GM20431 (cell line): Measurements from ENCODE around the gene RASAL2.

Experiments used
- in situ Hi-C: fragments of 300-500 bp; cut with MseI, MboI; formaldehyde crosslinking; loops from one replicate; pipeline ENCODE4 v1.15.0; 2020; ENCODE audit warnings: low sequenced_read_pairs; ENCODE audit not compliant: unreplicated experiment

The RASAL2 gene

GRCh38 chr1:178497903-178498478, 404.1 kb downstream of the RASAL2 start:
- in situ Hi-C loops: no loop called here

- in situ Hi-C loops: no loop called here
Measured at GRCh38 chr1:178498896-178499675, 405.2 kb downstream of the RASAL2 start.

GRCh38 chr1:178500091-178500770, 406.3 kb downstream of the RASAL2 start:
- in situ Hi-C loops: loop anchor here (25.0 kb wide), 1 partner anchor 188 kb away; no protein-coding TSS in a partner anchor

GRCh38 chr1:178500936-178501554, 407.1 kb downstream of the RASAL2 start:
- in situ Hi-C loops: loop anchor here (25.0 kb wide), 1 partner anchor 189 kb away; no protein-coding TSS in a partner anchor

- in situ Hi-C loops: loop anchor here (25.0 kb wide), 1 partner anchor 190 kb away; no protein-coding TSS in a partner anchor
Measured at GRCh38 chr1:178501705-178502329, 407.9 kb downstream of the RASAL2 start.

- in situ Hi-C loops: loop anchor here (25.0 kb wide), 1 partner anchor 190 kb away; no protein-coding TSS in a partner anchor
Measured at GRCh38 chr1:178502330-178502714, 408.4 kb downstream of the RASAL2 start.

GRCh38 chr1:178502856-178503255, 409.0 kb downstream of the RASAL2 start:
- in situ Hi-C loops: loop anchor here (25.0 kb wide), 1 partner anchor 191 kb away; no protein-coding TSS in a partner anchor

- in situ Hi-C loops: loop anchor here (25.0 kb wide), 1 partner anchor 191 kb away; no protein-coding TSS in a partner anchor
Measured at GRCh38 chr1:178503316-178503715, 409.4 kb downstream of the RASAL2 start.

- in situ Hi-C loops: loop anchor here (25.0 kb wide), 1 partner anchor 192 kb away; no protein-coding TSS in a partner anchor
Measured at GRCh38 chr1:178503849-178504248, 409.9 kb downstream of the RASAL2 start.

- in situ Hi-C loops: loop anchor here (25.0 kb wide), 1 partner anchor 192 kb away; no protein-coding TSS in a partner anchor
Measured at GRCh38 chr1:178504286-178504685, 410.4 kb downstream of the RASAL2 start.

GRCh38 chr1:178506177-178506576, 412.3 kb downstream of the RASAL2 start:
- in situ Hi-C loops: loop anchor here (25.0 kb wide), 1 partner anchor 194 kb away; no protein-coding TSS in a partner anchor

- in situ Hi-C loops: loop anchor here (25.0 kb wide), 1 partner anchor 194 kb away; no protein-coding TSS in a partner anchor
Measured at GRCh38 chr1:178506669-178507068, 412.8 kb downstream of the RASAL2 start.

GRCh38 chr1:178509414-178510007, 415.6 kb downstream of the RASAL2 start:
- in situ Hi-C loops: loop anchor here (25.0 kb wide), 1 partner anchor 197 kb away; no protein-coding TSS in a partner anchor

- in situ Hi-C loops: loop anchor here (25.0 kb wide), 1 partner anchor 198 kb away; no protein-coding TSS in a partner anchor
Measured at GRCh38 chr1:178510155-178510554, 416.3 kb downstream of the RASAL2 start.

- in situ Hi-C loops: loop anchor here (25.0 kb wide), 1 partner anchor 200 kb away; no protein-coding TSS in a partner anchor
Measured at GRCh38 chr1:178512566-178513277, 418.8 kb downstream of the RASAL2 start, which contains the start of gene TEX35. Gene TEX35, plus strand, starts transcription at chr1:178513109. Its CDS starts 80 bp downstream, at chr1:178513189.

GRCh38 chr1:178513278-178513983, 419.5 kb downstream of the RASAL2 start:
- in situ Hi-C loops: loop anchor here (25.0 kb wide), 1 partner anchor 201 kb away; no protein-coding TSS in a partner anchor

- in situ Hi-C loops: loop anchor here (25.0 kb wide), 1 partner anchor 204 kb away; no protein-coding TSS in a partner anchor
Measured at GRCh38 chr1:178516110-178516509, 422.2 kb downstream of the RASAL2 start.
